GM12801 (cell line): ENCODE results near the gene PLCG2.

ENCODE experiments used
- CTCF ChIP-seq: IDR thresholded peaks from one replicate; pipeline ENCODE4 v1.5.1; 2011; ENCODE audit warnings: control low read depth; ENCODE audit not compliant: insufficient read length; ENCODE audit errors: extremely low read depth

The PLCG2 gene

GRCh38 chr16:81996664-81997509 is 217.8 kb downstream of the PLCG2 start:
- TF ChIP-seq CTCF: no peak

- TF ChIP-seq CTCF: no peak
Measured at GRCh38 chr16:81997738-81998137, 218.6 kb downstream of the PLCG2 start.

- no peak for TF ChIP-seq CTCF
Measured at GRCh38 chr16:82002831-82003230, 223.7 kb downstream of the PLCG2 start.

GRCh38 chr16:82004601-82005000 is 225.5 kb downstream of the PLCG2 start:
- TF ChIP-seq CTCF: no peak

- TF ChIP-seq CTCF: no peak
Measured at GRCh38 chr16:82005027-82005830, 226.1 kb downstream of the PLCG2 start.

GRCh38 chr16:82006036-82006435 is 226.9 kb downstream of the PLCG2 start:
- TF ChIP-seq CTCF: no peak

- no peak for TF ChIP-seq CTCF
Measured at GRCh38 chr16:82007189-82007588, 228.1 kb downstream of the PLCG2 start.
